NCI-H1092 treated with DMSO at 0.1 percent for 48 hours (cell line): Measurements from ENCODE around the gene MICA.
"Not testable (repeated sequence)": the region's sequence is repeated elsewhere in the genome, so short reads cannot be mapped to it uniquely, and the experiment has no call there.

ENCODE experiments used
- DNase-seq: peaks from one replicate; lab custom pipeline; 2025; lab: John Stamatoyannopoulos, UW

The MICA gene

DNA sequence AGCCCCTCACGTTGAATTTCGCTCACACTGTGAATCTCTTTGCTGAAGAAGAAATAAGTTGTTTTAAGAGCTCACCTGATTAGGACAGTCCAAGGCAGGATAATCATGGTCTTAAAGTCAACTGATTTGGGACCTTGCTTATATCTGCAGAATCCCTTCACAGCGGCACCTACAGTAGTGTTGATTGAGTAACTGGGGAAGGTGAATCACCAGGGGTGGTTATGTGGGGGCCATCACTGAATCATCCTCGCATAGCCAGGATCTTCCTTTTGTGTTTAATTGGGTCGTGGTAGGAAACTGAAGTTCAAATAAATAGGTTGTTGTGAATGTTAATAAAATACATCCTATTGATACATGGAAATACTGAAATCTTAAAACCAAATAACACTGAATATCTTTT is 20.2 kb upstream of the MICA start:
- DNase-seq, result no peak

DNA sequence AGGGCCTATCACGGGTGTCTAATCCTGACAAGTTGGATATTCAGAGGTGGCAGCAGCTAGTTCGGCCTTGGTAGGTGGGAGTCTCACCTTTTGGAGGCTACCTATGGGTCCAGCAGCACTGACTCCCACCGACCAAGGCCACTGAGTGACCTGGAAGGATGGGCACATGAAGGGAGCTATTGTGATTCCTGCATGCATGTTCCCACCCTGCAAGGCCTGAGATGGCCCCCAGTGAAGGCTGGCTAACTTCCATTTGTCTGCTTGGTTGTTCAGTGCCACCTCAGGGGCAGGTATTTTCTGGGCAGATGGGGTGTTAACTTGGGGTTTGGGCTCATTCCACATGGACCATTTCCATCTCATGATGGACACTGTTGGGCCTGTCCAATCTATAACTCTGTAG is 18.4 kb upstream of the MICA start:
- DNase-seq, result no peak

DNA sequence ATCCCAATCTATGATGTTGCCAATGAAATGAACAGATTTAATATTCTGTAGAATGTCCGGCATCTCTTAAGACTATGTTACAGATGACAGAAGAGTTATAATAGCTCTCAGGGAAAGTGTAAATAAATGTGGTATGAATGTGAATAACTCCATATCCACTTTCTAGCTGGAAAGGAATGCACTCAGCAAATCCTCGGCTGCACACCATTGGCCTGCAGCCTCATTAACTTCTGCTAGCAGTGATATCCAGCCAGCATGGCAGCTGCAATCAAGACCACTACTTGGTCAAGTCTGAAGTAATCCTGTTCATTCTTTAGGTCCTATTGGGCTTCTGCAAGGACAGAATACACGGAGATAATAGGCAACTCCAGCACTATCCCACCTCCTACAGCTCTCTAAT is 17.3 kb upstream of the MICA start:
- no peak for DNase-seq

DNA sequence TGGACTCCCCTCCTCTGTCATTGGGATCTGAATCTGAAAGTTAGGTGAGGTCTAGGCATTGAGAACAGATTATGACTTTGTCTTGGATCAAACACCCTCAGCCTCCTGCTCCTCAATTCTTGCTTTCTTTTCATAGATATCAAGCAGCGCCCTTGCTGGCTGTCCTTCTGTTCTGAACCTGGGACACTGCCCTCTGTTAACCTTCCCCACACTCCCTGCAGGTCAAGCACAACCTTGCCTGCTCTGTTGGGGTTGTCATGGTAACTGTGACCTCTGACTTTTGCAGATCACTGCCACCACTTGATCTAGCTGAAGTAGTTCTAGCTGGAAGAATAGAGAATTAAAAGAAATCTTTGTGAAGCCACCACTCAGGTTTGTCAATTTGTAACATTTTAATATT is 16.4 kb upstream of the MICA start:
- no peak for DNase-seq

DNA sequence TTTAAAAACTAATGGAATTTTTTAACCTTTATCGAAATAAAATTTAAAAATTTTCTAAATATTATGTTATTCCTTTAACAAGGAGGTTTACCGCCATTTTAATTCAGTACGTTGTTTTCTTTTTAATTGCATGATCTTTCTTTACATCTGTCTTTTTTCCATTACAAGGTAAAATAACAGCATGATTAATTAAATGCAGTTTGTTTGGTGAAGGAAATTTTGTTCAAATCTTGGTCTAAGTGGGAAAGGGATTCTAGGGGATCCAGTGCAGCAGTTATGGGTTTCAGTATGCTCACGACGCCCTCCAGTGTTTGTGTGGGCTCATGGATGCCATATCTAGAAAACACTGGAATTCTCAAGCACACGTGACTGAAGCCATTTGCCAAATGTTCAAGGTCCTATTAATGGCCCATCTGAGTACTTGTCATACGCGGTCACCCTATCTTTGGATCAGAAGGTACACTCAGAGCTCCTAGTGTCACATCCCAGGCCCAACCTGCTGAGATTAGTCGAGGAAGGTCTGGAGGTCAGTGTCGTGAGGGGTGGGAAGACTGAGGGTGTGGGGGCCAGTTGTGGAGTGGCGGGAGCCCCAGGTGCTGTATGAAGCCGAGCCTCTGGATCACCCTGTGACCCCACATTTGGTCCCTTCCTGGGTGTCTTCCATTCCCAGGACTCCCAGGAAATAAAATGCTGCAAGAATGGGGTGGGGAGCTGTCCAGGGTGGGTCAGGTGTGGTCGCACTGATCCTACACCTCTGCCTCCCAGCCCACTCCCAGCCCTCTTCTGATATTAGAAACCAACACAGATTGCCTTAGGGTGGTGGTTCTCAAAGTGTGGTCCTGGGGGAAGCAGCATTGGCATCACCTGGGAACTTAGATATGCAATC is 14.2 kb upstream of the MICA start:
- not testable (repeated sequence) for DNase-seq

DNA sequence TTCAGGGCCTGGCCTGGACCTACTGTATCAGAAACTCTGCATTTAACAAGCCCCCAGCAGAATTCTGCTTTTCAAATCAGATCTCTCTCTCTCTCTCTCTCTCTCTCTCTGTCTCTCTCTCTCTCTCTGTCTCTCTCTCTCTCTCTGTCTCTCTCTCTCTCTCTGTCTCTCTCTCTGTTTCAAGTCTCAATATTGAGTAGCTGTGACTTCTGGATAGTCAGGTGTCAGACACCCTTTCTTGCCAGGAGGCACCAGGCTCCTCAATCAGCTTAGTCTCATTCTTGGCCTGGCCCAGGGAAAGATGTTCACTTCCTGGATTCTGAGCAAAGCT is 13.6 kb upstream of the MICA start:
- DNase-seq, result not testable (repeated sequence)

DNA sequence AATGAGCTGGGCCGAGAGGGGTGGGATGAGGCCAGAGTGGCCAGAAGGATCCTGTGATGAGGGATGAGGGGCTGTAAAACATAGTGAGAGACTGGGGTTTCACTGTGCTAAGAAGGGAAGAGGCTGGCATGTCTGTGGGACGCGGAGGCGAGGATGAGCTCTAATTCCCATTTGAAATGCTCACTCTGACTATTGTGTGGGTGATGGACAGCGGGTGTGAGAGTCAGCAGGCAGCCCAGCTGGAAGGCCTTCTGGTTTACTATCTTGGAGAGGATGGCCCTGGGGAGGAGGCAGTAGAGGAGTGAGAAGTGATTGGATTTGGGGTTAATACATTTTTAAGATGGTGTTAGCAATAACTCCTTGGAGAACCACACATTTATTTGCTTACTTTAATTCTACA is 9.5 kb upstream of the MICA start:
- DNase-seq, result no peak

DNA sequence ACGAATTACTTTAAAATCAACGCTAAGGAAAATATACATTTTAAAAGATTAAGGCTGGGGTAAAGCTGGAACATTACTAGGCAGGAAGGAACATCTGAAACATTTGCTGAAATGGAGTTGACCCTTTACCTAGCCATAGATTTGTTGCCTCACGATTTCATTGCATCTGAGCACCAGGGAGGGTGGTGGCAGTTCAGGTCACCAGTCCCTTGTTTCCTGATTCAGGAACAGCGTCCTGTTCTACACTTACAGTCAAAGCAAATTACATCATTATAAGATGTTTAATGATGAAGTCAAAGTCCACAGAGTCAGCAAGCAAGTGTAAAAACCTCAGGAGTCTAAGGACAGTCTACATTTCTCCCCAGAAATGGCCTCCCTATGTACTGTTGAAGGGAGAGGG is 9.0 kb upstream of the MICA start:
- DNase-seq, result no peak

DNA sequence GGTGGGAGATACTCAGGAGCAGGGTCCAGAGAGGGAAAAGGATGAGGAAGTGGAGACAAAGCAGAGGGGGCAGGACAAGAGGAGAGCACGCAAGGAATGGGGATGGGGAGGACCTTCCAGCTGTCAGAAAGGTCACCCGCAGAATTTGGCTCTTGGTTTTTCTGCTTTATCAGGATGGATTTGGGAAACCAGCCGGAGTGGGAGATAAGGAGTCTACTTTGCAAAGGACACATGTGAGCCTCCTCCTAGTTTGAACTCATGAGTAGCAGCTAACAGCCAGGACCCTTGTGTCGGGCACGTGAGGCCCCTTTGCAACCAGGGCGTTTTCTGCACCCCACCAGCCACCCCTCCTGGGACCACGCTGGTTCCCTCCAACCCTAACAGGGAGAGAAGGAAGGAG is 7.6 kb upstream of the MICA start:
- DNase-seq, result no peak

DNA sequence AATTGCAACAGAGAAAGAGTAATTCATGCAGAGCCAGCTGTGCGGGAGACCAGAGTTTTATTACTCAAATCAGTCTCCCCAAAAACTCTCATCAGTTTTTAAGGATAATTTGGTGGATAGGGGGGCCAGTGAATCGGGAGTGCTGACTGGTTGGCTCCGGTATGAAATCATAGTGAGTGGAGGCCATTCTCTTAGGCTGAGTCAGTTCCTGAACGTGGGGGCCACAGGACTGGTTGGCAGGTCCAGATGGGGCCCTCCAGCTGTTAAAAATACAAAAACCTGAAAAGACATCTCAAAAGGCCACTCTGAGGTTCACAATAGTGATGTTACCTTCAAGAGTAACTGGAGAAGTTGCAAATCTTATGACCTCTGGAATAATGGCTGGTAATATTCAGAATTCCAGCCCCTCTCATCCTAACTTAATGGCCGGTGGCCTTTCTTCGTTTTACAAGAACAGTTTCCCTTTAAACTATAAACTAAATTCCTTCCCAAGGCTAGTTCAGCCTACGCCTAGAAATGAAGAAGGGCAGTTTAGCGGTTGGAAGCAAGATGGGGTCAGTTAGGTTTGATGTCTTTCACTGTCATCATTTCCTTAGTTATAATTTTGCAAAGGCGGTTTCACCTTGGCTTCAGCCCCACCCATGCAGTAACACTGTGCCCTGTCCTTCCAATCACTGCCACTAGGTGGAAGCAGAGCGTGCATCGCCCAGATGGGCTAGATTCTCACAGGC is 6.8 kb upstream of the MICA start:
- DNase-seq, result peak; percentile 5

DNA sequence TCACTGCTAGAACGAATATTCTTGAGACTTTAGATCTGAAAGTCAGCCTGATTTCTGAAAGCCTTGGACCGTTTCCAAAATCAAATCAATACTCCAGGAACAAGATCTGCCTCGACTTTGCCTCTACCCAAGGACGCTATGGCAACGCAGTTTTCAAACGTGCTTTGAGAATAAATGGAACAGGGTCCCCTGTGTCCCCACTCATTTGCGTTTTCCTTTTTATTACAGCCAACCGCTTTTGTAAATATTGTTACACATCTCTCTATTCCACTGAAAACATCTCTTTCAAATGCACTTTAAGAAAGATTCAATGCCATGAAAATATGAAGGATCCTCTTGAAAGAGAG is 6.3 kb upstream of the MICA start:
- DNase-seq, result not testable (repeated sequence)

DNA sequence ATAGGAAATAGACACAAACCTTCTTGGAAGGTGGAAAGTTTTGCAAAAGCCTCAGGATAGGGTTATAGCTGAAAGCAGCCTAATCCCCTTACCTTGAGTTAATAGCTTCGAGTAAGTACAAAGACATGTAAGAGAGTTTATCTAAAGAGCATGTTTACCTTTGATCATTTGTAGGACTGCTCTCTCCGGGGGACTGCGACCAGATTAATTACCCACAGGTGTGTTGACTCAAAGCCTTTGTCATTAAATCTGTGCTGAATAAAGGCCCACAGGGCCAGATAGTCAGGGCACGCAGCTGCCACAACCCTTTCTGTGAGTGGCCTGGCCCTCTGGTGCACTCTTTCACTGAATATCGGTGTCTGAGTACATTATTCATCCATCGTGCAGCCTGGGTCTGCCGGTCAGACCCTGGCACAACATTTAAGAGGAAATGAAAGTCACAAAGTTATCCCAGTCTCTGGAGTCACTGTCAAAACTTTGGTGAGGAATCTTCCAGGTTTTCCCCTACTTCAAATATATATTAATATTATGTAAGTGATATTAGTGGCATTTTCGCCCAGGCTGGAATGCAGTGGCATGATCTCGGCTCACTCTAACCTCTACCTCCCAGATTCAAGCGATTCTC is 5.4 kb upstream of the MICA start:
- no peak for DNase-seq

DNA sequence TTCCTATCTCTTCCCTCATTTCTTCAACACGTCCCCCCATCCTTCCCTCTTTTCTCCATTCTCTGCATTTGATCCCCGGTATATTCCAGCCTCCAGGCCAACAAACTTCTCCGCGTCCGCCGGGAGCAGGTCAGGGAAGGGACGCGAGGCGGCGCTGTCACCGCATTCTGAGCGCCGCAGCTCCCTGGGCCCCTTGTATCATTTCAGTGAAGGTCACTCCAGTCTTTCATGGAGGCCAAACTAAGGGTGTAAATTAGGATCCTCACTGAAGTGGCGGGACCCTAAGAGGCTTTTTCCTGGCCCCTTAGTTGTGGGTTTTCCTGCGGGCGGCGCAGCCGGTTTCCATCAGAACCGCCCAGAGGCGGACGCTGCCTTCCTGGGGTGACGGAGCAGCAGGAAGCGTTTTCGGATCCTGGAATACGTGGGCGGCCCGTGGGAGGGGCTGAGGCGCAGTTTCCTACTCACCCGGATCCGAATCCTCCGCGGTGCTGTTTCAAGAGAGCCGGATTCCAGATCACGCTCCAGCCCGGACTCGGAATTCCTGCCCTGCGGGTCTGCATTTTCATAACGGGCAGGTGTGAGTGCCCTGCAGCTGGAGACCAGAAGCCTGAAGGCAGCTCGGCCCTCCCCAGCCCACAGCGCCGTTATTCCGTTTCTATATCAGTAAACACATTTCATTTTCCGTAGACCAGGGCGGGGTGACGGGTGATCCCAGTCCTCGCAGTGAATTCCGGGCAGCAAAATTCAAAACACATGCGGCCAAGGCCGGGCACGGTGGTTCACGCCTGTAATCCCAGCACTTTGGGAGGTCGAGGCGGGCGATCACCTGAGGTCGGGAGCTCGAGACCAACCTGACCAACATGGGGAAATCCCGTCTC is 3.6 kb upstream of the MICA start:
- DNase-seq, result peak; percentile 1

DNA sequence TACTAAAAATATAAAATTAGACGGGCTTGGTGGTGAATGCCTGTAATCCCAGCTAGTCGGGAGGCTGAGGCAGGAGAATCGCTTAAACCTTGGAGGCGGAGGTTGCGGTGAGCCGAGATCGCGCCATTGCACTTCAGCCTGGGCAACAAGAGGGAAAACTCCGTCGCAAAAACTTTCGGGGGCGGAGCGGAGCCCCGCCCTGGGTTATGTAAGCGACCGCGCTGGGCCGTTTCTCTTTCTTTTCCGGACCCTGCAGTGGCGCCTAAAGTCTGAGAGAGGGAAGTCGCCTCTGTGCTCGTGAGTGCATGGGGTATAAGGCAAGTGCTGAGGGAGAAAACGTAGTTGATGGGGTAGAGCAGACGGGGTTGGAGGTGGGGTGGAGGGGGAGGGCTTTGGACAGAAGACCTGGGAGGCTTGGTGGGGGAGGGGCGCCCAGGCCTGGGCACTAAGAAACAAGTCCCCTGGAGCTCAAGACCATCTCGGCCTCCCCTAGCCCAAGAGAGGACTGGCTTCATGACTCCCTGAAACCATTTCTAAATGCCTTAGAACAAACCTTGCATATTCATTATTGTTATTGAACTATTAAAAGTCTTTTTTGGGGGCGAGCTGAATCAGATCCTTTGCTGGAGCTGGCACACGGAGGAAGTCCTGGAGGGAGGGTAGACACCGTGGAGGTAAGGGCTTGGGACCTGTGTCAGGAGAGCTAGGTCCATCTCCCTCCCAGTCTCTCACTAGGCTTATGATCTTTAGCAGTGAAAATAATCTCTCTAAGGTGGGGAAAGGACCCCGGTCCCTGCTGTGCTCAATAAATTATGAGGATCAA is 2.7 kb upstream of the MICA start:
- DNase-seq, result no peak

DNA sequence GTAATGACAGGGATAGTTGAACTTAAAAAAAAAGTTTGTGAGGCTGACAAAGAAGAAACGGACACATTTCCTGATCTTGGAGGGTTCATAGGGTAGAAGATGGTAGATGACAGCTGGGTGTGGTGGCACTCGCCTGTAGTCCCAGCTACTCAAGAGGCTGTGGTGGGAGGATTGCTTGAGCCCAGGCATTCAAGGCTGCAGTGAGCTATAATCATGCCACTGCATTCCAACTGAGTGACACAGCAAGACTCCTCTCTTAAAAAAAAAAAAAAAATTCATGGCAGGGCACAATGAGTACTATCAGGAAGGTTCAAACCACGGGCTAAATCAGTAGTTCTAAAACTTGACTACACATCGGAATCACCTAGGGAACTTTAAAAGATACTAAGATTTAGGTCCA is 2.0 kb upstream of the MICA start:
- DNase-seq, result no peak

DNA sequence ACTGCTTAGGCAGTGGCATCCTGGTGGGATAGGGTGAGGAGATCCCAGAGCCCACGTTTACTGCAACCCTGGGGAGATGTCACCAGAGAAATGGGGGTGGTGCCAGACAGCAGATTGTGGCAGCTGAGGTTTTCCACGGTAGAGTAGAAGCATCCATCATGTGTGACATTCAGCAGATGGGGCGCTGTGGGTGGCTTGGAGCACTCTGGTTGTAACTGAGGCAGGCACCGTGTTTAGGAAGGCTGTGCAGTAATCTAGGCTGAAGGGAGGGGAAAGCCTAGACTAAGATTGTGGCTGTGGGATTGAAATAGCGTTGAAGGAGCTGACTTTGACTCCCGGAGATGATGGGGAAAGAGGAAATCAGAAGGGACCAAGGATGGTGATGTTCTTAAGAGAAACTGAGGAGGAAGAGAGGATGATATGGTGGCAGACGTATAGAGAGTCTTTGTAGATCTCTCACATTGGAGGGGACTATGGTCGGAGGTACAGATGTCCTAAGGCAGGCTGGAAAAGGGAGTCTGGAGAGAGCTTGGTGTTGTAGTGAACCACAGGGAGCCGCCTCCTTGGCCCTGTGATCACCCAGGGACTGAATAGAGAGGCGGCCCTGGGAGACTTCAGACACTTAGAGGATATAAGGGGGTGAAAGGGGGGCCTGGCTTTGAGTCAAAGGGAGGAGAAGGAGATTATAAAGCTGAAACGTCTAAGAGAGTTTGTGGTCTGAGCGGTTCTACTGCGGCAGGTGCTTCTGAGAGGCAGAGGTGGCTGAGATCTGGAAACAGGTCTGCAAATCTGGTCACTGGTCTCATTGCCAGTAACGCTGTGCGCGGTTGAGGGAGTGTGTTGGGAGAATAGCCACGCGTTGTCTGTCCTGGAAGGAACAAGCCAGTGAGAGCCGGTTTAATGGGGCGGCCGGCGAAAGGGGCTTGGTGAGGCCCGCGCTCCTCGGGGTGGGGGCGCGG is 792 bp upstream of the MICA start:
- no peak for DNase-seq

DNA sequence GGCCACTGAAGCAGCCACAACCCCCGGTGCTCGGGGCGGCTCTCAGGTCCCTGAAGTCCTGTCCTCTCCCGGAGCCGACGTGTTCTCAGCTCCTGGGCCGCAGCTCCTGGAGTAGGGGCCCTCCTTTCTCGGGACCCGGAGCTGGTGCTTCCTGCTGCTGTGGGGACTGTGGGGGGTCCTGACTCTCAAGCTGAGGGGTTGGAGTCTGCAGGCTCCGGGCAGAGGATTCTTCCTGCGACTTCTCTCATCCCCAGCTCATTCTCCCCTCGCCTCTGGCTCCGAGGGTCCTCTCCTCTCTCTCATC is 618 bp downstream of the MICA start:
- not testable (repeated sequence) for DNase-seq

DNA sequence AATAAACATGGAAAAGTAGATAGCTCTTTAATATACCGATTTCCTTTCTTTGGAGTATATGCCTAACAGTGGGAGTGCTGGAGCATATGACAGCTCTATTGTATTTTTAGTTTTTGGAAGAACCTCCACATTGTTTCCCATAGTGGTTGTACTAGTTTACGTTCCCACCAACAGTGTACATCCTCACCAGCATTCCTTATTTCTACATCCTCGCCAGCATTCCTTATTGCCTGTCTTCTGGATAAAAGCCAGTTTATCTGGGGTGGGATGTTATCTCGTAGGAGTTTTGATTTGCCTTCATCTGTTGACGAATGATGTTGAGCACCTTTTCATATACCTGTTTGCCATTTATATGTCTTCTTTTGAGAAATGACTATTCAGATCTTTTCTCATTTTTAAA is 2.6 kb downstream of the MICA start:
- DNase-seq, result no peak

DNA sequence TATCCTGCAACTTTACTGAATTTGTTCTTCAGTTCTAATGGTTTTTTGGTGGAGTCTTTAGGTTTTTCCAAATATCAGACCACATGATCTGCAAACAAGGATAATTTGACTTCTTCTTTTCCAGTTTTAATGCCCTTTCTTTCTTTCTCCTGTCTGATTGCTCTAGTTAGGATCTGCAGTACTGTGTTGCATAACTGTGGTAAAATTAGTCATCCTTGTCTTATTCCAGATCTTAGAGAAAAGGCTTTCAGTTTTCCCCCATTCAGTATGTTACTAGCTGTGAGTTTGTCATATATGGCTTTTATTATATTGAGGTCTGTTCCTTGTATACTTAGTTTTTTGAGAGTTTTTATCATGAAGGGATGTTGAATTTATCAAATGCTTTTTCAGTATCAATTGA is 4.3 kb downstream of the MICA start:
- DNase-seq, result no peak

DNA sequence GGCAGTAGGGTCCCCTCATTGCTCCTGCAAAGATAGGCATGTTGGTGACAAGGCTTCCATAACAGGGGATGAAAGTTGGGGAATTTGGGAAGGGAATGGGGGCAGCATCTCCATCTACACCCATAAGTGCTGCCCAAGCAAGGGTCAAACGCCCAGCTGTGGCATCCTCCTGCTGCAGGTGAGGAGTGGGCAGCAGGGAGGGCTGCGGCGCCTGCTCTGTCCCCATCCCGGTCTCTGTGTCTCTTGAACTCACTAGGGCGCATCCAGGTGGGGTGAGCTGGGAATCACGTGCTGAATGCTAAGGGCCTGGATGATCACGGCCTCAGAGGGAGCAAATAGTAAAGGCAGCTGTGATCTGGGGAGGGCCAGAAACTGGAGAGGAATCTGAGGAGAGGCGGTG is 9.1 kb downstream of the MICA start:
- no peak for DNase-seq
